ENCODE results near the gene CDH11. TPM values are rescaled to one million over a fixed set of nuclear protein-coding genes. Genes with fewer than 3 reads are reported as not detected.
A peak's percentile ranks its signal among the peaks of the same experiment; 100 is the strongest.

Gene CDH11
- total RNA-seq, 1 experiment from 2014 or later = 0.64 TPM

DNA sequence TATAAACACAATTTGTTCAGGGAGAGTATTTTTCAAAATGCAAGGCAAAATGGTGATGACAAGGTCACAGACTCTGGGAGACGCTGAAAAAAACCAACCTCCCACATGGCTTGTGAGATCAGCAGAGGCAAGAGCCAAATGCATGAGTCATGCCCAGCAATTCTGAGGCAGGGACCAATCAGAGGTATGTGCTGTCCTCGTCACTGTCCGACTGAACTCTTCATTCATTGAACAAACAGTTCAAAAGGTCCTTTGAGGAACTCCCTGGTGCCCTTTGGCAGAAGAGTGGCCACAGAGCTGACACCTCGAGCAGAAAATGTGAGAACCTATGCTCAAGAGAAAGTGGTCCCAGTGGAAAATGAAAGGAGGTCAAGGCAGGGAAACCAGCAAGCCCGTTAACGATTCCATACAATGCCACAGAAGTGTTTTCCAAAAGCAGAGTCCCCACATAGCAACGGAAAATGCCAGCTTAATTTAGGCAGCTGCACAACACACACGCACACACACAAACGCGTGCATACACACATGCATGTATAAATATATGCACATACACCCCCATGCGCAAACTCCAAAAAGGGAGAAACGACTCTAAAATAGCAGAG lies 50.9 kb downstream of the CDH11 start:
- H3K9me3 ChIP-seq (ENCODE audit: control insufficient read depth, insufficient read depth, low read depth, low read length) = no peaks in the 10 kb centered on the region
- no TSS peak for BruUV-seq (replicated peaks)
- H3K4me1 ChIP-seq (ENCODE audit: control insufficient read depth, insufficient read depth, low read length) = no peaks in the 10 kb centered on the region
- ChIA-PET POLR2A (interaction anchor here (0.5 kb wide), 1 partner anchor 809 kb away, joined by 5 read pairs; no protein-coding TSS in a partner anchor), CTCF (no interaction called here)
- no peaks in the 10 kb centered on the region for H3K36me3 ChIP-seq (ENCODE audit: control insufficient read depth, insufficient read depth, low read length)
- ATAC-seq = no peak
- H3K4me3 ChIP-seq (ENCODE audit: low read depth in 2 of 2, low read length in 2 of 2) = no peak overlapping the region
- intact Hi-C loops (cut with micrococcal nuclease; ENCODE audit: unreplicated experiment) (no loop called here), in situ Hi-C loops (cut with HindIII; ENCODE audit: low pct_unique_long_range_greater_than_20kb, low sequenced_read_pairs) (no loop called here)
- H3K27me3 ChIP-seq (ENCODE audit: control insufficient read depth, insufficient read depth, low read length) = no peaks in the 10 kb centered on the region; the same call in 1 of the 2 replicates
- TF ChIP-seq, protein P1, sequence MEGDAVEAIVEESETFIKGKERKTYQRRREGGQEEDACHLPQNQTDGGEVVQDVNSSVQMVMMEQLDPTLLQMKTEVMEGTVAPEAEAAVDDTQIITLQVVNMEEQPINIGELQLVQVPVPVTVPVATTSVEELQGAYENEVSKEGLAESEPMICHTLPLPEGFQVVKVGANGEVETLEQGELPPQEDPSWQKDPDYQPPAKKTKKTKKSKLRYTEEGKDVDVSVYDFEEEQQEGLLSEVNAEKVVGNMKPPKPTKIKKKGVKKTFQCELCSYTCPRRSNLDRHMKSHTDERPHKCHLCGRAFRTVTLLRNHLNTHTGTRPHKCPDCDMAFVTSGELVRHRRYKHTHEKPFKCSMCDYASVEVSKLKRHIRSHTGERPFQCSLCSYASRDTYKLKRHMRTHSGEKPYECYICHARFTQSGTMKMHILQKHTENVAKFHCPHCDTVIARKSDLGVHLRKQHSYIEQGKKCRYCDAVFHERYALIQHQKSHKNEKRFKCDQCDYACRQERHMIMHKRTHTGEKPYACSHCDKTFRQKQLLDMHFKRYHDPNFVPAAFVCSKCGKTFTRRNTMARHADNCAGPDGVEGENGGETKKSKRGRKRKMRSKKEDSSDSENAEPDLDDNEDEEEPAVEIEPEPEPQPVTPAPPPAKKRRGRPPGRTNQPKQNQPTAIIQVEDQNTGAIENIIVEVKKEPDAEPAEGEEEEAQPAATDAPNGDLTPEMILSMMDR (IDR thresholded peaks at IDR 0.05) = no peak
- no peak for TF ChIP-seq POLR2AphosphoS5 (IDR thresholded peaks at IDR 0.05; ENCODE audit: low read depth, low read length)
- TF ChIP-seq SIN3A (IDR thresholded peaks at IDR 0.05; ENCODE audit: borderline replicate concordance, insufficient read depth, low read depth, low read length) = no peak
- TF ChIP-seq, protein P2, sequence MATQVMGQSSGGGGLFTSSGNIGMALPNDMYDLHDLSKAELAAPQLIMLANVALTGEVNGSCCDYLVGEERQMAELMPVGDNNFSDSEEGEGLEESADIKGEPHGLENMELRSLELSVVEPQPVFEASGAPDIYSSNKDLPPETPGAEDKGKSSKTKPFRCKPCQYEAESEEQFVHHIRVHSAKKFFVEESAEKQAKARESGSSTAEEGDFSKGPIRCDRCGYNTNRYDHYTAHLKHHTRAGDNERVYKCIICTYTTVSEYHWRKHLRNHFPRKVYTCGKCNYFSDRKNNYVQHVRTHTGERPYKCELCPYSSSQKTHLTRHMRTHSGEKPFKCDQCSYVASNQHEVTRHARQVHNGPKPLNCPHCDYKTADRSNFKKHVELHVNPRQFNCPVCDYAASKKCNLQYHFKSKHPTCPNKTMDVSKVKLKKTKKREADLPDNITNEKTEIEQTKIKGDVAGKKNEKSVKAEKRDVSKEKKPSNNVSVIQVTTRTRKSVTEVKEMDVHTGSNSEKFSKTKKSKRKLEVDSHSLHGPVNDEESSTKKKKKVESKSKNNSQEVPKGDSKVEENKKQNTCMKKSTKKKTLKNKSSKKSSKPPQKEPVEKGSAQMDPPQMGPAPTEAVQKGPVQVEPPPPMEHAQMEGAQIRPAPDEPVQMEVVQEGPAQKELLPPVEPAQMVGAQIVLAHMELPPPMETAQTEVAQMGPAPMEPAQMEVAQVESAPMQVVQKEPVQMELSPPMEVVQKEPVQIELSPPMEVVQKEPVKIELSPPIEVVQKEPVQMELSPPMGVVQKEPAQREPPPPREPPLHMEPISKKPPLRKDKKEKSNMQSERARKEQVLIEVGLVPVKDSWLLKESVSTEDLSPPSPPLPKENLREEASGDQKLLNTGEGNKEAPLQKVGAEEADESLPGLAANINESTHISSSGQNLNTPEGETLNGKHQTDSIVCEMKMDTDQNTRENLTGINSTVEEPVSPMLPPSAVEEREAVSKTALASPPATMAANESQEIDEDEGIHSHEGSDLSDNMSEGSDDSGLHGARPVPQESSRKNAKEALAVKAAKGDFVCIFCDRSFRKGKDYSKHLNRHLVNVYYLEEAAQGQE (IDR thresholded peaks at IDR 0.05; ENCODE audit: insufficient read depth in 1 of 2, low read depth in 2 of 2, low read length in 1 of 2) = no peak
- no peak for TF ChIP-seq TCF7L2 (IDR thresholded peaks at IDR 0.05; ENCODE audit: low read depth, low read length)
- H3K27ac ChIP-seq (ENCODE audit: low read length) = no peak overlapping the region
- DNase-seq (ENCODE audit: low read depth, low spot score) = peak; percentile 10

DNA sequence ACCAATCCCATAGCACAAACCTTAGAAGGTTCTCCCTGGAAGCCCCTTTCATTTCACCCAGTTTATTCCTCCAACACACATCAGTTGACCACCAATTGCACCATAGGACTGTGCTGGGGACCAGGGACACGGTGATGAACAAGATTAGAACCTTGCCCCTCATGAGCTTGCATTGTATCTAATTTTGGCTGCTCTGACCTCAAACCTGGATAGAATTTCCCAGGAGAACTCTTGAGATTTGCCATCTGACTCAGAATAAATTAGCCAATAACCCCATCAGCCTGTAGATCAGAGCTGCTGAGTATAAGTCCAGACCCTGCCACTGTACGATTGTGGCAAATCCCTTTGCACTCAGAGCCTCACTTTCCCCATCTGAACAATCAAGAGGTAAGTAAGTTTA lies 52.1 kb downstream of the CDH11 start:
- in situ Hi-C loops (cut with HindIII; ENCODE audit: low pct_unique_long_range_greater_than_20kb, low sequenced_read_pairs) (no loop called here), intact Hi-C loops (cut with micrococcal nuclease; ENCODE audit: unreplicated experiment) (no loop called here)
- DNase-seq (ENCODE audit: low read depth, low spot score) (no peak), ATAC-seq (no peak)
- no TSS peak for BruUV-seq (replicated peaks)
- Histone ChIP-seq H3K9me3 (ENCODE audit: control insufficient read depth, insufficient read depth, low read depth, low read length) (no peaks in the 10 kb centered on the region), H3K27ac (ENCODE audit: low read length) (no peak overlapping the region), H3K4me3 (ENCODE audit: low read depth in 2 of 2, low read length in 2 of 2) (no peak overlapping the region), H3K27me3 (ENCODE audit: control insufficient read depth, insufficient read depth, low read length) (no peaks in the 10 kb centered on the region; the same call in 1 of the 2 replicates), H3K4me1 (ENCODE audit: control insufficient read depth, insufficient read depth, low read length) (no peaks in the 10 kb centered on the region), H3K36me3 (ENCODE audit: control insufficient read depth, insufficient read depth, low read length) (no peaks in the 10 kb centered on the region)
- POLR2A ChIA-PET = no interaction called here
- CTCF ChIA-PET = no interaction called here
- TF ChIP-seq SIN3A (IDR thresholded peaks at IDR 0.05; ENCODE audit: borderline replicate concordance, insufficient read depth, low read depth, low read length) (no peak), TCF7L2 (IDR thresholded peaks at IDR 0.05; ENCODE audit: low read depth, low read length) (no peak), POLR2AphosphoS5 (IDR thresholded peaks at IDR 0.05; ENCODE audit: low read depth, low read length) (no peak)
- TF ChIP-seq, protein P2 (IDR thresholded peaks at IDR 0.05; ENCODE audit: insufficient read depth in 1 of 2, low read depth in 2 of 2, low read length in 1 of 2) = no peak
- TF ChIP-seq, protein P1 (IDR thresholded peaks at IDR 0.05) = no peak
